ENCODE measurements around the gene PCBP3. TPM values are rescaled to one million over a fixed set of nuclear protein-coding genes. Genes with fewer than 3 reads are reported as not detected.

Gene PCBP3
- total and polyA plus RNA-seq, 10 of the 15 experiments (the other 5 are each of a cell fraction or from before 2014, with no cell fraction given) = 0.09 to 1.3 (median 0.46) TPM; not detected in 3

GRCh38 chr21:45973475-45974072, 330.0 kb downstream of the PCBP3 start (continued):
- TF ChIP-seq EP300 (IDR thresholded peaks at IDR 0.05; ENCODE audit: borderline replicate concordance in 1 of 2, control insufficient read depth in 1 of 2, low read depth in 2 of 2, low read length in 2 of 2) = no peak
- TF ChIP-seq, protein P1, sequence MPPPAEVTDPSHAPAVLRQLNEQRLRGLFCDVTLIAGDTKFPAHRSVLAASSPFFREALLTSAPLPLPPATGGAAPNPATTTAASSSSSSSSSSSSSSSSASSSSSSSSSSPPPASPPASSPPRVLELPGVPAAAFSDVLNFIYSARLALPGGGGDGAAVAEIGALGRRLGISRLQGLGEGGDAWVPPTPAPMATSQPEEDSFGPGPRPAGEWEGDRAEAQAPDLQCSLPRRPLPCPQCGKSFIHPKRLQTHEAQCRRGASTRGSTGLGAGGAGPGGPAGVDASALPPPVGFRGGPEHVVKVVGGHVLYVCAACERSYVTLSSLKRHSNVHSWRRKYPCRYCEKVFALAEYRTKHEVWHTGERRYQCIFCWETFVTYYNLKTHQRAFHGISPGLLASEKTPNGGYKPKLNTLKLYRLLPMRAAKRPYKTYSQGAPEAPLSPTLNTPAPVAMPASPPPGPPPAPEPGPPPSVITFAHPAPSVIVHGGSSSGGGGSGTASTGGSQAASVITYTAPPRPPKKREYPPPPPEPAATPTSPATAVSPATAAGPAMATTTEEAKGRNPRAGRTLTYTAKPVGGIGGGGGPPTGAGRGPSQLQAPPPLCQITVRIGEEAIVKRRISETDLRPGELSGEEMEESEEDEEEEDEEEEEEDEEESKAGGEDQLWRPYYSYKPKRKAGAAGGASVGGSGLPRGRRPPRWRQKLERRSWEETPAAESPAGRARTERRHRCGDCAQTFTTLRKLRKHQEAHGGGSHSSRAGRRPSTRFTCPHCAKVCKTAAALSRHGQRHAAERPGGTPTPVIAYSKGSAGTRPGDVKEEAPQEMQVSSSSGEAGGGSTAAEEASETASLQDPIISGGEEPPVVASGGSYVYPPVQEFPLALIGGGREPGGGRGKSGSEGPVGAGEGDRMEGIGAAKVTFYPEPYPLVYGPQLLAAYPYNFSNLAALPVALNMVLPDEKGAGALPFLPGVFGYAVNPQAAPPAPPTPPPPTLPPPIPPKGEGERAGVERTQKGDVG (CRISPR knock-in tag; IDR thresholded peaks at IDR 0.05) = no peak
- TF ChIP-seq YY1 (IDR thresholded peaks at IDR 0.05; ENCODE audit: low read depth, low read length) = 0 out of 2 replicates have a peak, but pooled peaks have one; percentile 31
- no peak for TF ChIP-seq SKIL (IDR thresholded peaks at IDR 0.05; ENCODE audit: low read depth, poor library complexity, severe bottlenecking)
- TF ChIP-seq IKZF1 (conservative IDR thresholded peaks at IDR 0.05) = peak; percentile 56

Data from GM12878 (cell line).